Measurements from ENCODE around the gene KLHL29. TPM values are rescaled to one million over a fixed set of nuclear protein-coding genes. Genes with fewer than 3 reads are reported as not detected.

KLHL29 gene
- total and polyA plus RNA-seq, 4 donors = 0.29 to 2.3 (median 0.68) TPM

DNA sequence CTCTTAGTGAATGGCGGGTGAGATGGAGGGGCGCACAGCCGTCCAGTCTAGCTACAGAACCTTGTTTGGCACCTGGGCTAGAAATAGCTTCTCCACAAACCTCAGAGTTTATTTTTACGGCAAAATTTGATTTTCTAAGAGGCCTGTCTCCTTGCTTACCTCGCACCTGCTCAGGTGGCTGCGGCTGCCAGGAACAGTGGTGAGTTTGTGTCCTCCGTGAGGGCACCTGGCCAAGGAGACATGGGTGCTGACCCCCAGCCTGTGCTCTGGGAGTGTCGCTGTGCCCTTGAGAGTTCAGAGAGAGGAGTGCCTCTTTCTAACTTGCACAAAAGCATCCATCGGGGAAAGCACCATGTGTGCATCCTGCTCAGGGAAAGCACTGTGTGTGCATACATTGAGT lies 97.2 kb downstream of the KLHL29 start:
- no peak for DNase-seq (ENCODE audit: low spot score)
- WGBS = 89% methylated on average over 9 of the region's 9 CpGs

GRCh38 chr2:23482607-23483006 lies 97.6 kb downstream of the KLHL29 start:
- Histone ChIP-seq H3K4me3 (ENCODE audit: low read depth in 1 of 3, low read length in 3 of 3) (no peak overlapping the region), H3K36me3 (ENCODE audit: control insufficient read depth in 4 of 4, insufficient read depth in 3 of 4, low read depth in 1 of 4, low read length in 3 of 4) (no peaks in the 10 kb centered on the region), H3K27ac (ENCODE audit: low read depth in 1 of 2, low read length in 2 of 2) (no peak overlapping the region), H3K9me3 (ENCODE audit: control insufficient read depth in 4 of 4, low read length in 3 of 4) (no peaks in the 10 kb centered on the region), H3K27me3 (ENCODE audit: control insufficient read depth in 4 of 4, insufficient read depth in 4 of 4, low read length in 3 of 4) (no peaks in the 10 kb centered on the region), H3K4me1 (ENCODE audit: control insufficient read depth in 4 of 4, insufficient read depth in 4 of 4, low read length in 3 of 4) (no peaks in the 10 kb centered on the region), H3K9ac (ENCODE audit: low read depth in 1 of 2, low read length in 2 of 2) (no peak overlapping the region)
- DNase-seq (ENCODE audit: low spot score) = no peak
- WGBS = 88% methylated on average over 6 of the region's 6 CpGs
- TF ChIP-seq, protein P1, sequence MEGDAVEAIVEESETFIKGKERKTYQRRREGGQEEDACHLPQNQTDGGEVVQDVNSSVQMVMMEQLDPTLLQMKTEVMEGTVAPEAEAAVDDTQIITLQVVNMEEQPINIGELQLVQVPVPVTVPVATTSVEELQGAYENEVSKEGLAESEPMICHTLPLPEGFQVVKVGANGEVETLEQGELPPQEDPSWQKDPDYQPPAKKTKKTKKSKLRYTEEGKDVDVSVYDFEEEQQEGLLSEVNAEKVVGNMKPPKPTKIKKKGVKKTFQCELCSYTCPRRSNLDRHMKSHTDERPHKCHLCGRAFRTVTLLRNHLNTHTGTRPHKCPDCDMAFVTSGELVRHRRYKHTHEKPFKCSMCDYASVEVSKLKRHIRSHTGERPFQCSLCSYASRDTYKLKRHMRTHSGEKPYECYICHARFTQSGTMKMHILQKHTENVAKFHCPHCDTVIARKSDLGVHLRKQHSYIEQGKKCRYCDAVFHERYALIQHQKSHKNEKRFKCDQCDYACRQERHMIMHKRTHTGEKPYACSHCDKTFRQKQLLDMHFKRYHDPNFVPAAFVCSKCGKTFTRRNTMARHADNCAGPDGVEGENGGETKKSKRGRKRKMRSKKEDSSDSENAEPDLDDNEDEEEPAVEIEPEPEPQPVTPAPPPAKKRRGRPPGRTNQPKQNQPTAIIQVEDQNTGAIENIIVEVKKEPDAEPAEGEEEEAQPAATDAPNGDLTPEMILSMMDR (IDR thresholded peaks at IDR 0.05; ENCODE audit: low read depth, low read length, missing input control) = no peak
- TF ChIP-seq FOXA1 (IDR thresholded peaks at IDR 0.05) (no peak), FOXA2 (IDR thresholded peaks at IDR 0.05) (no peak), NR2F2 (IDR thresholded peaks at IDR 0.05) (no peak), HNF4A (conservative IDR thresholded peaks at IDR 0.05) (no peak)
- TF ChIP-seq, protein P2, sequence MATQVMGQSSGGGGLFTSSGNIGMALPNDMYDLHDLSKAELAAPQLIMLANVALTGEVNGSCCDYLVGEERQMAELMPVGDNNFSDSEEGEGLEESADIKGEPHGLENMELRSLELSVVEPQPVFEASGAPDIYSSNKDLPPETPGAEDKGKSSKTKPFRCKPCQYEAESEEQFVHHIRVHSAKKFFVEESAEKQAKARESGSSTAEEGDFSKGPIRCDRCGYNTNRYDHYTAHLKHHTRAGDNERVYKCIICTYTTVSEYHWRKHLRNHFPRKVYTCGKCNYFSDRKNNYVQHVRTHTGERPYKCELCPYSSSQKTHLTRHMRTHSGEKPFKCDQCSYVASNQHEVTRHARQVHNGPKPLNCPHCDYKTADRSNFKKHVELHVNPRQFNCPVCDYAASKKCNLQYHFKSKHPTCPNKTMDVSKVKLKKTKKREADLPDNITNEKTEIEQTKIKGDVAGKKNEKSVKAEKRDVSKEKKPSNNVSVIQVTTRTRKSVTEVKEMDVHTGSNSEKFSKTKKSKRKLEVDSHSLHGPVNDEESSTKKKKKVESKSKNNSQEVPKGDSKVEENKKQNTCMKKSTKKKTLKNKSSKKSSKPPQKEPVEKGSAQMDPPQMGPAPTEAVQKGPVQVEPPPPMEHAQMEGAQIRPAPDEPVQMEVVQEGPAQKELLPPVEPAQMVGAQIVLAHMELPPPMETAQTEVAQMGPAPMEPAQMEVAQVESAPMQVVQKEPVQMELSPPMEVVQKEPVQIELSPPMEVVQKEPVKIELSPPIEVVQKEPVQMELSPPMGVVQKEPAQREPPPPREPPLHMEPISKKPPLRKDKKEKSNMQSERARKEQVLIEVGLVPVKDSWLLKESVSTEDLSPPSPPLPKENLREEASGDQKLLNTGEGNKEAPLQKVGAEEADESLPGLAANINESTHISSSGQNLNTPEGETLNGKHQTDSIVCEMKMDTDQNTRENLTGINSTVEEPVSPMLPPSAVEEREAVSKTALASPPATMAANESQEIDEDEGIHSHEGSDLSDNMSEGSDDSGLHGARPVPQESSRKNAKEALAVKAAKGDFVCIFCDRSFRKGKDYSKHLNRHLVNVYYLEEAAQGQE (IDR thresholded peaks at IDR 0.05) = no peak

More for the DNA sequence above, 97.2 kb downstream of the KLHL29 start:
- Histone ChIP-seq H3K27me3 (ENCODE audit: control insufficient read depth in 4 of 4, insufficient read depth in 4 of 4, low read length in 3 of 4) (no peaks in the 10 kb centered on the region), H3K9ac (ENCODE audit: low read depth in 1 of 2, low read length in 2 of 2) (no peak overlapping the region), H3K36me3 (ENCODE audit: control insufficient read depth in 4 of 4, insufficient read depth in 3 of 4, low read depth in 1 of 4, low read length in 3 of 4) (no peaks in the 10 kb centered on the region), H3K4me1 (ENCODE audit: control insufficient read depth in 4 of 4, insufficient read depth in 4 of 4, low read length in 3 of 4) (no peaks in the 10 kb centered on the region), H3K27ac (ENCODE audit: low read depth in 1 of 2, low read length in 2 of 2) (no peak overlapping the region), H3K9me3 (ENCODE audit: control insufficient read depth in 4 of 4, low read length in 3 of 4) (no peaks in the 10 kb centered on the region), H3K4me3 (ENCODE audit: low read depth in 1 of 3, low read length in 3 of 3) (no peak overlapping the region)
- TF ChIP-seq RXRA (IDR thresholded peaks at IDR 0.05) = no peak
- TF ChIP-seq, protein P3, sequence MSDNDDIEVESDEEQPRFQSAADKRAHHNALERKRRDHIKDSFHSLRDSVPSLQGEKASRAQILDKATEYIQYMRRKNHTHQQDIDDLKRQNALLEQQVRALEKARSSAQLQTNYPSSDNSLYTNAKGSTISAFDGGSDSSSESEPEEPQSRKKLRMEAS (IDR thresholded peaks at IDR 0.05) = no peak
- no peak for TF ChIP-seq GABPA (IDR thresholded peaks at IDR 0.05 in 1 of 2, conservative IDR thresholded peaks at IDR 0.05 in 1 of 2)
- no peak for TF ChIP-seq HNF4G (IDR thresholded peaks at IDR 0.05)
- TF ChIP-seq TAF1 (conservative IDR thresholded peaks at IDR 0.05) = no peak
- no peak for TF ChIP-seq JUND (IDR thresholded peaks at IDR 0.05)
- TF ChIP-seq FOXA2 (IDR thresholded peaks at IDR 0.05) = no peak
- TF ChIP-seq, protein P1 (IDR thresholded peaks at IDR 0.05; ENCODE audit: low read depth, low read length, missing input control) = no peak
- TF ChIP-seq, protein P2 (IDR thresholded peaks at IDR 0.05) = no peak
- no peak for TF ChIP-seq YY1 (IDR thresholded peaks at IDR 0.05)
- no peak for TF ChIP-seq FOXA1 (IDR thresholded peaks at IDR 0.05)
- no peak for TF ChIP-seq SP1 (IDR thresholded peaks at IDR 0.05)
- no peak for TF ChIP-seq EGR1 (IDR thresholded peaks at IDR 0.05; ENCODE audit: low read depth in 2 of 2)
- no peak for TF ChIP-seq NR2F2 (IDR thresholded peaks at IDR 0.05)
- TF ChIP-seq, protein P4, sequence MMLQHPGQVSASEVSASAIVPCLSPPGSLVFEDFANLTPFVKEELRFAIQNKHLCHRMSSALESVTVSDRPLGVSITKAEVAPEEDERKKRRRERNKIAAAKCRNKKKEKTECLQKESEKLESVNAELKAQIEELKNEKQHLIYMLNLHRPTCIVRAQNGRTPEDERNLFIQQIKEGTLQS (IDR thresholded peaks at IDR 0.05) = no peak
- TF ChIP-seq, protein P5, sequence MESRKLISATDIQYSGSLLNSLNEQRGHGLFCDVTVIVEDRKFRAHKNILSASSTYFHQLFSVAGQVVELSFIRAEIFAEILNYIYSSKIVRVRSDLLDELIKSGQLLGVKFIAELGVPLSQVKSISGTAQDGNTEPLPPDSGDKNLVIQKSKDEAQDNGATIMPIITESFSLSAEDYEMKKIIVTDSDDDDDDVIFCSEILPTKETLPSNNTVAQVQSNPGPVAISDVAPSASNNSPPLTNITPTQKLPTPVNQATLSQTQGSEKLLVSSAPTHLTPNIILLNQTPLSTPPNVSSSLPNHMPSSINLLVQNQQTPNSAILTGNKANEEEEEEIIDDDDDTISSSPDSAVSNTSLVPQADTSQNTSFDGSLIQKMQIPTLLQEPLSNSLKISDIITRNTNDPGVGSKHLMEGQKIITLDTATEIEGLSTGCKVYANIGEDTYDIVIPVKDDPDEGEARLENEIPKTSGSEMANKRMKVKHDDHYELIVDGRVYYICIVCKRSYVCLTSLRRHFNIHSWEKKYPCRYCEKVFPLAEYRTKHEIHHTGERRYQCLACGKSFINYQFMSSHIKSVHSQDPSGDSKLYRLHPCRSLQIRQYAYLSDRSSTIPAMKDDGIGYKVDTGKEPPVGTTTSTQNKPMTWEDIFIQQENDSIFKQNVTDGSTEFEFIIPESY (IDR thresholded peaks at IDR 0.05) = no peak
- no peak for TF ChIP-seq HNF4A (conservative IDR thresholded peaks at IDR 0.05)

Measured in liver (tissue), 9 donors.